Measurements from ENCODE around the gene PRR33. TPM values are rescaled to one million over a fixed set of nuclear protein-coding genes. Genes with fewer than 3 reads are reported as not detected.

The PRR33 gene
- total and polyA plus RNA-seq, 10 of the 15 experiments (the other 5 are each of a cell fraction or from before 2014, with no cell fraction given): 0.02 to 1.0 (median 0.38) TPM; not detected in 6

DNA sequence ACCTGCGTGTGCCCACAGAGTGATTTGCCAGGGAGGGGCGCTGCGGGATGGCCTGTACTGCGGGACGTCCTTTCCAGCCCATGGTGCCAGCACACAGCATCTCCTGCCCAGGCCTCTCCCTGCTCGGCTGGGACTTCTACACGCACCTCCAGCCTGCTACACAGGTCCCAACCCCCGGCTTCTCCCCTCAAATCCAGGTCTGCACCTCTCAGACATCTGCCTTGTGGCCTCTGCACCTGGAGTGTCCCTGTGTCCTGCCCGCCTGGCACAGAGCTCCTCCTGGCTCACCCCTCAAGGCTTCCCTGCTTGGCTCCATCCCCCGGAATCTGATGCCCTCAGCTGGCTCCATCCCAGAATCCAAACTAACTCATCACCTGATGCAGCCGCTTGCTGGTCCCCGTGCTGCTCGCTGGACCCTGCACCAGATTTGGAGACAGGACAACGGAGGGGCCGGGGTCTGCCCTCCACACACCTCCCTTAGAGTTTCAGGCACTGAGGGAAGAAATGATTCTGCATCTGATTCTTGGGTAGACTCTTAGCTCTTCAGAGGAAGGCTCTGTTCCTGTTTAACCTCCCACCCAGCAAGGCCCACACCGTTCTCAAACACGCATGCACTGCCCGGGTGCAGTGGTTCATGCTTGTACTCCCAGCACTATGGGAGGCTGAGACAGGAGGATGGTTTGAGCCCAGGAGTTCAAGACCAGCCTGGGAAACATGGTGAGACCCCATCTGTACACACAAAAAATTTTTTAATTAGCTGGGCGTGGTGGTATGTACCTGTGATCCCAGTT, 42.9 kb downstream of the PRR33 start:
- Histone ChIP-seq H4K20me1 (ENCODE audit: control insufficient read depth, insufficient read depth) (no peaks in the 10 kb centered on the region), H3K27ac (ENCODE audit: control insufficient read depth, insufficient read depth) (no peak overlapping the region), H3K4me2 (ENCODE audit: control insufficient read depth, insufficient read depth) (no peak overlapping the region), H2AFZ (ENCODE audit: control insufficient read depth, low read depth, low read length) (no peak overlapping the region), H3K9ac (ENCODE audit: control insufficient read depth, insufficient read depth, low read length) (no peak overlapping the region), H3K4me3 (no peak overlapping the region), H3K4me1 (ENCODE audit: control insufficient read depth, insufficient read depth, low read length) (peaks cover 53% of the 10 kb centered on the region), H3K27me3 (replicated peaks in 1 of 2; ENCODE audit: control insufficient read depth in 2 of 2, insufficient read depth in 2 of 2, low read length in 1 of 2) (no peaks in the 10 kb centered on the region; a peak in 1 of 4 replicates), H3K9me3 (replicated peaks; ENCODE audit: control insufficient read depth, insufficient read depth, low read length) (no peaks in the 10 kb centered on the region), H3K36me3 (ENCODE audit: control insufficient read depth in 2 of 2, insufficient read depth in 2 of 2, low read length in 1 of 2) (no peaks in the 10 kb centered on the region), H3K79me2 (ENCODE audit: control insufficient read depth, insufficient read depth, low read length) (peaks cover 19% of the 10 kb centered on the region)
- CTCF ChIA-PET: interaction anchor here (1.2 to 2.3 kb wide), 6 partner anchors 12 to 303 kb away, joined by 4 to 15 read pairs (median 5); partner anchors contain the start of gene TNNT3
- RAD21 ChIA-PET (ENCODE audit: unreplicated experiment): interaction anchor here (0.8 kb wide), 1 partner anchor 33 kb away, joined by 3 read pairs; no protein-coding TSS in a partner anchor
- POLR2A ChIA-PET: no interaction called here
- no TSS peak for BruUV-seq (replicated peaks)
- SMC1A ChIA-PET (ENCODE audit: uncharacterized antibody, unreplicated experiment): no interaction called here
- TF ChIP-seq ZNF274 (IDR thresholded peaks at IDR 0.05; ENCODE audit: insufficient read depth, insufficient read length) (no peak), NR2C1 (IDR thresholded peaks at IDR 0.05) (no peak), MYB (IDR thresholded peaks at IDR 0.05; ENCODE audit: borderline replicate concordance, low read depth, low read length) (no peak), TCF3 (IDR thresholded peaks at IDR 0.05; ENCODE audit: borderline replicate concordance, insufficient read depth, low read depth, low read length) (no peak), SREBF2 (IDR thresholded peaks at IDR 0.05; ENCODE audit: low read length) (no peak), NFXL1 (IDR thresholded peaks at IDR 0.05; ENCODE audit: borderline replicate concordance) (no peak)
- 93% methylated on average over 17 of the region's 19 CpGs for WGBS (ENCODE audit: insufficient coverage, insufficient replicate concordance, low lambda C conversion rate, missing lambda C conversion rate)
- DNase-seq (ENCODE audit: low read depth, low spot score) (no peak), ATAC-seq (no peak), FAIRE-seq (no peak)
- intact Hi-C loops (cut with micrococcal nuclease; ENCODE audit: unreplicated experiment) (no loop called here), in situ Hi-C loops (cut with MboI) (no loop called here)
